A549 (cell line): Measurements from ENCODE around the gene PBX4. TPM values are rescaled to one million over a fixed set of nuclear protein-coding genes. Genes with fewer than 3 reads are reported as not detected.

Experiments
- ATAC-seq, 2 experiments: fragments of 200-7000 bp in 1 of 2; fragments of >200 bp in 1 of 2; cut with Nextera tagmentation in 1 of 2; cut with Tn5 transposase in 1 of 2; 3 replicates each; pipeline versions ENCODE4 v1.8.0 to v1.9.1; 2018 to 2020; ENCODE audit warnings: mild to moderate bottlenecking in 1 of 2, moderate library complexity in 1 of 2
- CTCF ChIA-PET: fragments of 300-600 bp; sonication (Branson Sonifier 250); formaldehyde crosslinking; extraction: SDS; loops from one replicate; lab custom pipeline; 2021; ENCODE audit warnings: antibody characterized with exemption, inconsistent platforms; lab: Yijun Ruan, JAX
- POLR2A ChIA-PET: fragments of 350-600 bp; formaldehyde crosslinking; extraction: SDS; loops from one replicate; lab custom pipeline; 2021; ENCODE audit warnings: antibody characterized with exemption, inconsistent platforms; lab: Yijun Ruan, JAX
- DNase-seq, 2 experiments: peaks; one replicate each; pipeline versions ENCODE4 v3.0.0 to v3.0.0-alpha.2; 2011 to 2016; ENCODE audit warnings: low read depth in 1 of 2, low spot score in 1 of 2
- FAIRE-seq: peaks from 2 replicates; lab custom pipeline; 2011; peaks lifted over from hg19 to GRCh38; lab: Jason Lieb, UNC
- H3K27ac ChIP-seq, 2 experiments: fragments of >200 bp; sonication (Bioruptor Twin); formaldehyde crosslinking; 3 replicates each; pipeline ENCODE4 v1.5.1; 2016 to 2017
- H3K4me1 ChIP-seq: fragments of >200 bp; sonication (Bioruptor Twin); formaldehyde crosslinking; 3 replicates; pipeline ENCODE4 v1.6.1; 2016
- H3K4me2 ChIP-seq: fragments of >200 bp; sonication (Bioruptor Twin); formaldehyde crosslinking; 3 replicates; pipeline ENCODE4 v1.6.1; 2016
- H3K4me3 ChIP-seq: fragments of >200 bp; sonication (Bioruptor Twin); formaldehyde crosslinking; 3 replicates; pipeline ENCODE4 v1.5.1; 2016
- H3K9me3 ChIP-seq: fragments of >200 bp; sonication (Bioruptor Twin); formaldehyde crosslinking; 3 replicates; pipeline ENCODE4 v1.6.1; 2016
- BCL3 ChIP-seq: fragments of >200 bp; sonication (Bioruptor Twin); formaldehyde crosslinking; IDR thresholded peaks from 3 replicates; pipeline ENCODE4 v1.6.1; 2016
- BHLHE40 ChIP-seq: IDR thresholded peaks from 2 replicates; pipeline ENCODE4 v1.6.1; 2012; ENCODE audit warnings: low read depth, low read length, inconsistent platforms
- CBX2 ChIP-seq: fragments of 200-600 bp; sonication (generic); IDR thresholded peaks from 2 replicates; pipeline ENCODE4 v1.6.1; 2016; ENCODE audit warnings: low read depth, mild to moderate bottlenecking, borderline replicate concordance
- CBX8 ChIP-seq: fragments of 200-600 bp; sonication (generic); IDR thresholded peaks from 2 replicates; pipeline ENCODE4 v1.6.1; 2016
- CHD4 ChIP-seq: fragments of 200-600 bp; sonication (generic); IDR thresholded peaks from 2 replicates; pipeline ENCODE4 v1.6.1; 2016; ENCODE audit warnings: antibody characterized with exemption, mild to moderate bottlenecking, borderline replicate concordance
- E2F6 ChIP-seq: IDR thresholded peaks from 2 replicates; pipeline ENCODE4 v1.6.1; 2012; ENCODE audit warnings: low read depth, borderline replicate concordance
- EHF ChIP-seq: fragments of 250-450 bp; sonication (Bioruptor Pico); IDR thresholded peaks from 2 replicates; pipeline ENCODE4 v1.5.0; 2020; ENCODE audit warnings: mild to moderate bottlenecking
- EP300 ChIP-seq, 2 experiments: fragments of >200 bp; sonication (Bioruptor Twin); formaldehyde crosslinking; IDR thresholded peaks; 2 replicates in 1 of 2; 3 replicates in 1 of 2; pipeline ENCODE4 v1.6.1; 2016 to 2017
- FOSB ChIP-seq: fragments of 250-450 bp; sonication (Bioruptor Pico); IDR thresholded peaks from 2 replicates; pipeline ENCODE4 v1.5.0; 2020; ENCODE audit warnings: mild to moderate bottlenecking, moderate library complexity
- FOSL2 ChIP-seq, 2 experiments: fragments of 450-650 bp in 1 of 2; fragments of >200 bp in 1 of 2; sonication (Bioruptor Twin) in 1 of 2; formaldehyde crosslinking; IDR thresholded peaks; 2 replicates each; pipeline versions ENCODE4 v1.5.0 to v1.6.1; 2016 to 2020; ENCODE audit warnings: mild to moderate bottlenecking in 1 of 2, moderate library complexity in 1 of 2
- FOXS1 ChIP-seq: fragments of 250-450 bp; sonication (Bioruptor Pico); IDR thresholded peaks from 2 replicates; pipeline ENCODE4 v1.5.0; 2020; ENCODE audit warnings: mild to moderate bottlenecking, moderate library complexity
- GATA3 ChIP-seq: IDR thresholded peaks from 2 replicates; pipeline ENCODE4 v1.6.1; 2012; ENCODE audit warnings: borderline replicate concordance
- HDAC2 ChIP-seq: fragments of 200-600 bp; sonication (generic); IDR thresholded peaks from 2 replicates; pipeline ENCODE4 v1.6.1; 2016
- HES2 ChIP-seq: fragments of >200 bp; sonication (Bioruptor Twin); formaldehyde crosslinking; IDR thresholded peaks from 2 replicates; pipeline ENCODE4 v1.6.1; 2016
- JUN ChIP-seq, 2 experiments: fragments of >200 bp; sonication (Bioruptor Twin); formaldehyde crosslinking; IDR thresholded peaks; 2 replicates in 1 of 2; 3 replicates in 1 of 2; pipeline ENCODE4 v1.6.1; 2016 to 2017
- KDM1A ChIP-seq: fragments of 200-600 bp; sonication (generic); IDR thresholded peaks from 2 replicates; pipeline ENCODE4 v1.6.1; 2016; ENCODE audit warnings: low read depth, mild to moderate bottlenecking
- MAFK ChIP-seq: fragments of 450-650 bp; IDR thresholded peaks from 2 replicates; pipeline ENCODE4 v1.6.1; 2014; ENCODE audit not compliant: partially characterized antibody
- MYC ChIP-seq: IDR thresholded peaks from 2 replicates; pipeline ENCODE4 v1.6.1; 2012; ENCODE audit warnings: mild to moderate bottlenecking, inconsistent platforms, low read length, improper control_type of control experiment, borderline replicate concordance
- NPAS2 ChIP-seq: fragments of 250-450 bp; sonication (Bioruptor Pico); IDR thresholded peaks from 2 replicates; pipeline ENCODE4 v1.8.0; 2022; ENCODE audit warnings: mild to moderate bottlenecking, moderate library complexity, borderline replicate concordance
- PBX3 ChIP-seq: IDR thresholded peaks from 2 replicates; pipeline ENCODE4 v1.6.1; 2012
- PHF8 ChIP-seq: fragments of 200-600 bp; sonication (generic); IDR thresholded peaks from 2 replicates; pipeline ENCODE4 v1.6.1; 2016; ENCODE audit warnings: low read depth, mild to moderate bottlenecking, antibody characterized with exemption, moderate library complexity, borderline replicate concordance
- POLR2A ChIP-seq: IDR thresholded peaks from 2 replicates; pipeline ENCODE4 v1.6.1; 2012; ENCODE audit warnings: mild to moderate bottlenecking, low read length
- POLR2AphosphoS2 ChIP-seq: conservative IDR thresholded peaks from 2 replicates; pipeline ENCODE4 v1.6.1; 2012; ENCODE audit warnings: low read length, improper control_type of control experiment, inconsistent platforms
- RCOR1 ChIP-seq: fragments of 150-350 bp; IDR thresholded peaks from 2 replicates; pipeline ENCODE4 v1.6.1; 2014; ENCODE audit warnings: antibody characterized with exemption, low read length, low read depth
- RFX5 ChIP-seq: fragments of 450-650 bp; IDR thresholded peaks from 2 replicates; pipeline ENCODE4 v1.7.1; 2014; ENCODE audit warnings: antibody characterized with exemption, mild to moderate bottlenecking, moderate library complexity
- RNF2 ChIP-seq: fragments of 200-600 bp; sonication (generic); IDR thresholded peaks from 2 replicates; pipeline ENCODE4 v1.6.1; 2016; ENCODE audit warnings: low read depth, mild to moderate bottlenecking, antibody characterized with exemption, moderate library complexity, borderline replicate concordance
- SREBF2 ChIP-seq: fragments of 450-650 bp; IDR thresholded peaks from 2 replicates; pipeline ENCODE4 v1.6.1; 2014; ENCODE audit warnings: mild to moderate bottlenecking, moderate library complexity
- ZC3H11A ChIP-seq: fragments of 450-650 bp; IDR thresholded peaks from 2 replicates; pipeline ENCODE4 v1.6.1; 2014; ENCODE audit warnings: antibody characterized with exemption, mild to moderate bottlenecking
- ZNF302 ChIP-seq: fragments of 250-450 bp; sonication (Bioruptor Pico); IDR thresholded peaks from 2 replicates; pipeline ENCODE4 v1.9.0; 2021; ENCODE audit warnings: inconsistent platforms, mild to moderate bottlenecking, moderate library complexity
- WGBS: methylation state at CpG from one replicate; pipeline ENCODE4 v1.1.6; 2017; ENCODE audit errors: missing lambda C conversion rate; 5-methylcytosine and 5-hydroxymethylcytosine counted together
- polyA plus RNA-seq, 4 experiments: library from polyadenylated mRNA; depleted of rRNA in 3 of 4; stranded (reverse); fragments of >200 nt; fragmentation: RNase III in 1 of 4; extraction: RNeasy Plus Mini Kit Qiagen cat#74134 plus additional on column Dnase treatment in 1 of 4; gene quantifications; 2 replicates in 3 of 4; 3 replicates in 1 of 4; pipeline ENCODE4 v1.2.3, GENCODE V29; 2011 to 2017

The PBX4 gene
- polyA plus RNA-seq, 2 of the 4 experiments (the other 2 are of a cell fraction), result 0.70 to 0.90 TPM

GRCh38 chr19:19538061-19538784 is 80.3 kb downstream of the PBX4 start, which contains the start of gene CILP2:
CILP2 (plus strand) TSS chr19:19538265; CDS start chr19:19538350, 85 bp downstream.
- Histone ChIP-seq H3K9me3 (no peaks in the 10 kb centered on the region), H3K4me3 (no peak within 1 kb of the TSS), H3K4me2 (no peak within 1 kb of the TSS), H3K4me1 (no peaks in the 10 kb centered on the region), H3K27ac (no peak within 1 kb of the TSS)
- CTCF ChIA-PET, result no interaction called here
- WGBS, result 80% methylated on average over 11 of the region's 56 CpGs
- POLR2A ChIA-PET, result no interaction called here
- ATAC-seq, result no peak
- TF ChIP-seq GATA3, result no peak
- no peak for TF ChIP-seq BHLHE40
- no peak for TF ChIP-seq SREBF2
- no peak for TF ChIP-seq CBX2
- TF ChIP-seq ZNF302 (CRISPR knock-in tag), result no peak
- TF ChIP-seq FOXS1 (CRISPR knock-in tag), result no peak
- no peak for TF ChIP-seq RCOR1
- no peak for DNase-seq
- FAIRE-seq, result no peak

GRCh38 chr19:19537075-19538048 is 81.1 kb downstream of the PBX4 start:
- TF ChIP-seq POLR2A (no peak), JUN (IDR thresholded peaks at IDR 0.05) (no peak), PBX3 (no peak), EP300 (IDR thresholded peaks at IDR 0.05) (no peak), HES2 (no peak), NPAS2 (CRISPR knock-in tag) (no peak), RFX5 (no peak), KDM1A (no peak), PHF8 (no peak), FOXS1 (CRISPR knock-in tag) (no peak), HDAC2 (no peak)
- ChIA-PET POLR2A (no interaction called here), CTCF (interaction anchor here (1.0 kb wide), 1 partner anchor 106 kb away, joined by 3 read pairs; the partner anchor contains the start of gene GMIP)
- DNase-seq, result no peak
- no peak for FAIRE-seq
- H3K4me2 ChIP-seq, result no peak overlapping the region
- H3K27ac ChIP-seq, result no peak overlapping the region
- H3K9me3 ChIP-seq, result no peaks in the 10 kb centered on the region
- ATAC-seq, result no peak
- WGBS, result 94% methylated on average over 51 of the region's 59 CpGs
- no peaks in the 10 kb centered on the region for H3K4me1 ChIP-seq
- H3K4me3 ChIP-seq, result no peak overlapping the region

GRCh38 chr19:19535311-19536191 is 82.9 kb downstream of the PBX4 start:
- no peak for FAIRE-seq
- CTCF ChIA-PET, result interaction anchor here (0.9 to 1.4 kb wide), 2 partner anchors 18 to 109 kb away, joined by 3 to 7 read pairs; partner anchors contain the start of gene GMIP
- H3K4me1 ChIP-seq, result no peaks in the 10 kb centered on the region
- H3K9me3 ChIP-seq, result no peaks in the 10 kb centered on the region
- no peak for ATAC-seq
- H3K27ac ChIP-seq, result no peak overlapping the region
- H3K4me3 ChIP-seq, result no peak overlapping the region
- POLR2A ChIA-PET, result no interaction called here
- no peak for DNase-seq
- no peak overlapping the region for H3K4me2 ChIP-seq
- 84% methylated on average over 14 of the region's 34 CpGs for WGBS
- TF ChIP-seq POLR2A (no peak), RNF2 (no peak), E2F6 (no peak), BCL3 (no peak), MYC (no peak), MAFK (no peak), CBX8 (no peak), POLR2AphosphoS2 (no peak), CHD4 (no peak), FOSB (no peak), FOSL2 (IDR thresholded peaks at IDR 0.05) (no peak), FOSL2 (CRISPR knock-in tag; IDR thresholded peaks at IDR 0.05) (no peak), FOXS1 (CRISPR knock-in tag) (no peak), ZC3H11A (no peak), EHF (CRISPR knock-in tag) (no peak)
